K562 (cell line): ENCODE measurements around the gene MIDN. TPM values are rescaled to one million over a fixed set of nuclear protein-coding genes. Genes with fewer than 3 reads are reported as not detected.
A peak's percentile ranks its signal among the peaks of the same experiment; 100 is the strongest.

Experiments used
- CCAR2 ChIP-seq: fragments of 200-400 bp; formaldehyde crosslinking; IDR thresholded peaks from 2 replicates; pipeline ENCODE4 v1.6.1; 2017; ENCODE audit warnings: mild to moderate bottlenecking, low read depth, low read length
- CHAMP1 ChIP-seq: fragments of 450-650 bp; IDR thresholded peaks from 2 replicates; pipeline ENCODE4 v1.6.1; 2016; ENCODE audit warnings: mild to moderate bottlenecking
- FOXM1 ChIP-seq, 2 experiments: fragments of 450-650 bp in 1 of 2; sonication (generic) in 1 of 2; formaldehyde crosslinking in 1 of 2; IDR thresholded peaks; 2 replicates each; pipeline versions ENCODE4 v1.6.1 to v1.9.0; 2017 to 2022; ENCODE audit warnings: low read depth in 2 of 2, mild to moderate bottlenecking in 2 of 2, missing genetic modification reagents in 1 of 2, moderate library complexity in 1 of 2
- KDM1A ChIP-seq, 2 experiments: fragments of 450-650 bp; IDR thresholded peaks; 2 replicates each; pipeline ENCODE4 v1.6.1; 2016; ENCODE audit warnings: mild to moderate bottlenecking in 2 of 2
- NEUROD1 ChIP-seq: fragments of 150-350 bp; IDR thresholded peaks from 2 replicates; pipeline ENCODE4 v1.6.1; 2014; ENCODE audit warnings: borderline replicate concordance, low read length, low read depth; ENCODE audit not compliant: partially characterized antibody
- NR1H2 ChIP-seq: sonication (generic); formaldehyde crosslinking; IDR thresholded peaks from 2 replicates; pipeline ENCODE4 v1.4.0; 2020; ENCODE audit warnings: mild to moderate bottlenecking, missing genetic modification reagents
- NRF1 ChIP-seq, 2 experiments: fragments of 450-650 bp; IDR thresholded peaks in 1 of 2; conservative IDR thresholded peaks in 1 of 2; 2 replicates each; pipeline ENCODE4 v1.6.1; 2014; ENCODE audit warnings: mild to moderate bottlenecking in 2 of 2
- POLR2A ChIP-seq: fragments of 450-650 bp; conservative IDR thresholded peaks from 2 replicates; pipeline ENCODE4 v1.6.1; 2016
- RCOR1 ChIP-seq, 2 experiments: IDR thresholded peaks; 2 replicates each; pipeline ENCODE4 v1.6.1; 2012; ENCODE audit warnings: low read depth in 2 of 2, low read length in 2 of 2, borderline replicate concordance in 1 of 2, improper control_type of control experiment in 1 of 2
- RNF219 ChIP-seq: fragments of 250-450 bp; sonication (Bioruptor Pico); IDR thresholded peaks from 2 replicates; pipeline ENCODE4 v1.5.0; 2022; ENCODE audit warnings: mild to moderate bottlenecking
- SMARCA5 ChIP-seq: fragments of 450-650 bp; IDR thresholded peaks from 2 replicates; pipeline ENCODE4 v1.6.1; 2016
- TFAP4 ChIP-seq: sonication (generic); formaldehyde crosslinking; IDR thresholded peaks from 2 replicates; pipeline ENCODE4 v1.8.0; 2022; ENCODE audit warnings: missing genetic modification reagents, mild to moderate bottlenecking, moderate library complexity, borderline replicate concordance
- ZBED1 ChIP-seq: IDR thresholded peaks from 2 replicates; pipeline ENCODE4 v1.6.1; 2014
- ZBTB49 ChIP-seq: sonication (generic); formaldehyde crosslinking; IDR thresholded peaks from 2 replicates; pipeline ENCODE4 v1.8.0; 2022; ENCODE audit warnings: missing genetic modification reagents, mild to moderate bottlenecking, borderline replicate concordance
- ZC3H8 ChIP-seq: fragments of 450-650 bp; IDR thresholded peaks from 2 replicates; pipeline ENCODE4 v1.6.1; 2017
- ZEB2 ChIP-seq: fragments of 450-650 bp; IDR thresholded peaks from 2 replicates; pipeline ENCODE4 v1.6.1; 2016
- ZFP36 ChIP-seq: fragments of 150-350 bp; IDR thresholded peaks from 2 replicates; pipeline ENCODE4 v1.6.1; 2018; ENCODE audit warnings: low read length, low read depth; ENCODE audit not compliant: partially characterized antibody
- ZNF133 ChIP-seq: fragments of 250-450 bp; sonication (Bioruptor Pico); IDR thresholded peaks from 2 replicates; pipeline ENCODE4 v1.4.0; 2020; ENCODE audit warnings: mild to moderate bottlenecking
- ZNF184 ChIP-seq: sonication (generic); formaldehyde crosslinking; IDR thresholded peaks from 2 replicates; pipeline ENCODE4 v1.5.0; 2020; ENCODE audit warnings: missing genetic modification reagents
- ZNF764 ChIP-seq: fragments of 250-450 bp; sonication (Bioruptor Pico); IDR thresholded peaks from 2 replicates; pipeline ENCODE4 v1.4.0; 2020; ENCODE audit warnings: low read depth, mild to moderate bottlenecking, moderate library complexity
- polyA plus RNA-seq, 8 experiments: library from polyadenylated mRNA; depleted of rRNA in 4 of 8; stranded (reverse) in 5 of 8; unstranded in 3 of 8; fragments of >200 nt; fragmentation: Nextera tagmentation in 2 of 8; fragmentation: Illumina TruSeq in 1 of 8; extraction: Ambion mirVana in 2 of 8; extraction: Trizol in 1 of 8; gene quantifications; 2 replicates each; pipeline versions ENCODE4 v1.2.1 to v1.2.3, GENCODE V29; 2011 to 2014; ENCODE audit warnings: inconsistent platforms in 1 of 8, missing spikeins in 1 of 8
- total RNA-seq, 7 experiments: library from RNA; depleted of rRNA in 6 of 7; stranded (reverse); fragments of >200 nt in 6 of 7; fragmentation: Illumina TruSeq in 2 of 7; extraction: Trizol in 2 of 7; gene quantifications; 2 replicates each; pipeline versions ENCODE4 v1.2.1 to v1.2.3, GENCODE V29; 2011 to 2021; ENCODE audit warnings: low replicate concordance in 1 of 7

The MIDN gene
- total and polyA plus RNA-seq, 9 of the 15 experiments (the other 6 are each of a cell fraction or from before 2014, with no cell fraction given) = 0.17 to 120 (median 10.1) TPM

- no peak for TF ChIP-seq ZBTB49 (CRISPR knock-in tag)
- TF ChIP-seq NRF1 (conservative IDR thresholded peaks at IDR 0.05 in 1 of 2, IDR thresholded peaks at IDR 0.05 in 1 of 2) = peak in 1 of 2 experiments; percentile 12; a peak in 1 of 4 replicates
- no peak for TF ChIP-seq CCAR2
- peak; percentile 24 for TF ChIP-seq NEUROD1
- TF ChIP-seq RCOR1 (IDR thresholded peaks at IDR 0.05; ENCODE audit: borderline replicate concordance in 1 of 2, low read depth in 2 of 2, low read length in 2 of 2) = peak in 1 of 2 experiments; percentile 82; a peak in 2 of 4 replicates
- TF ChIP-seq SMARCA5 = peak; percentile 99
- peak; percentile 43; the same call in 1 of the 2 replicates for TF ChIP-seq POLR2A
- TF ChIP-seq CHAMP1 = no peak
- TF ChIP-seq ZBED1 = peak; percentile 31; the same call in 1 of the 2 replicates
- no peak for TF ChIP-seq NR1H2 (CRISPR knock-in tag)
- peak; percentile 30; the same call in 1 of the 2 replicates for TF ChIP-seq ZEB2
- TF ChIP-seq ZFP36 = peak; percentile 100
- TF ChIP-seq ZC3H8 = no peak
- peak; percentile 81 for TF ChIP-seq TFAP4 (CRISPR knock-in tag)
- no peak for TF ChIP-seq ZNF184 (CRISPR knock-in tag)
- TF ChIP-seq ZNF764 (CRISPR knock-in tag) = no peak
- TF ChIP-seq FOXM1 (IDR thresholded peaks at IDR 0.05; ENCODE audit: low read depth) = no peak
- no peak for TF ChIP-seq FOXM1 (CRISPR knock-in tag; IDR thresholded peaks at IDR 0.05; ENCODE audit: low read depth)
- TF ChIP-seq ZNF133 (CRISPR knock-in tag) = no peak
- TF ChIP-seq RNF219 (CRISPR knock-in tag) = no peak
- TF ChIP-seq KDM1A (IDR thresholded peaks at IDR 0.05) = peak; percentile 81 to 88
Measured at GRCh38 chr19:1279782-1280341, 31.5 kb downstream of the MIDN start (continued).
